Endothelial cell of hepatic sinusoid (primary cell): ENCODE data around the gene WIPF2.

ENCODE experiments used
- in situ Hi-C: cut with HindIII; loops from 2 replicates; pipeline ENCODE4 v1.10.0; 2017; ENCODE audit warnings: low sequenced_read_pairs

WIPF2 gene

DNA sequence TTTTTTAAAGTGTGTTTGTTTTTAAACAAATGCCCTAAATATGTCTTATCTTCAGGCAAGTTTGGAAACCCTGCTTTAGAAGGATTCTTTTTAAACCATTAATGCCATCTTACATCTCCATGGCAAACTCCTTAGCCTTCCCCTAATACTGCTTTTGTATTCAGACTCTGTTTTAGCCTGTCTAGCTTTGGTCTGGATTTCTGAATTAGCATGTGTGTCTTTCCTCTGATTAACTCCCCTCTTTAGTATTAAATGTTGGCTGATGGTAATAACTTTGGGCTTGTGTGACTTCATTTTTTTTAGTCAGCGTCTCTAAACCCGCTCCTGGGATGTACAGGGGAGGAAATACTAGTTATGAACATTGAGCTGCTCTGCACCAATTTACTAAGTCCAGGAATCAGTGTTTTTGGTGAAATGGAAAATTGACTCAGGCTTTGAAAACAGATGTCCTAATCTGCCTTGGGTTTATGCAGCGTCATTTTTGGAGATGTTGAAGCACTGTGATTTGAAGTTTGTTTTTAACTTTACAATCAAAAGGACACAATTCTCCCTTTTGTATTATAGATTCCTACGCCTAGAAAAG, 22.2 kb downstream of the WIPF2 start:
- in situ Hi-C loops: loop anchor here (5.0 kb wide), 1 partner anchor 49 kb away; no protein-coding TSS in a partner anchor

DNA sequence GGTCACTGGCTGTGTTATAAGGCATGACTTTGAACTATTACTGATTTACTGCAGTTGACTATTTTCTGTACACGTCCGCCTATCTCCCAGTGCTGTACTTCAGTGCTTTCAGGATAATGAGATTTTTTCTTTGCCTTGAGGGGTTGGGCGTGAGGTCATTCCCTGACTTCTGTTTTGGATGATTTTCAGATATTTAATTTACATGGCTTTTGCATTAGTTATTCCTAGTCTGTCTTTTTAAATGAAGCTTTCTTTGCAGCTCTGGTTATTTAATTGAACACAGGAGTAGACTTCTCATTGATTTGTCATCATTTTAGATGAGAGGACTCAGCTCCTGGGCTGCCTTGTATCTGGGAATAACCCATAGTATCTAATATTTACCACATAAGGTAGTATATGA, 23.7 kb downstream of the WIPF2 start:
- in situ Hi-C loops: loop anchor here (5.0 kb wide), 1 partner anchor 50 kb away; no protein-coding TSS in a partner anchor

DNA sequence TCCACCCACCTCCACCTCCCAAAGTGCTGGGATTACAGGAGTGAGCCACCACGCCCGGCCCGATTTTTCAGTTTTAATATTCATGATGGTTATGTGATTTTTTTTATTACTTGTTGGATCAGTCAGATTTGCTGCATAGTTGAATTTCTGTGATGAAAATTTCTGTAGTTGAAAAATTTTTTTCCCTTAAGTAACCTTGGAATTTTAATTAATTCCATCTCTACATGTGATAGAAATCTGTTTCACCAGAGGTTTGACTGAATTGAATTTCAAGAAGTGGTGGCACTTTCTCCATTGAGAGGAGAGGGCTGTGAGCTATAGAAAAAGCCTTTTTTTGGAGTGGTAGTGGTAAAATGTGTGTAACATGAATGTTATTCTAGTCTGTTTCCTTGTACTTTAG, 24.7 kb downstream of the WIPF2 start:
- in situ Hi-C loops: loop anchor here (5.0 kb wide), 1 partner anchor 51 kb away; no protein-coding TSS in a partner anchor

DNA sequence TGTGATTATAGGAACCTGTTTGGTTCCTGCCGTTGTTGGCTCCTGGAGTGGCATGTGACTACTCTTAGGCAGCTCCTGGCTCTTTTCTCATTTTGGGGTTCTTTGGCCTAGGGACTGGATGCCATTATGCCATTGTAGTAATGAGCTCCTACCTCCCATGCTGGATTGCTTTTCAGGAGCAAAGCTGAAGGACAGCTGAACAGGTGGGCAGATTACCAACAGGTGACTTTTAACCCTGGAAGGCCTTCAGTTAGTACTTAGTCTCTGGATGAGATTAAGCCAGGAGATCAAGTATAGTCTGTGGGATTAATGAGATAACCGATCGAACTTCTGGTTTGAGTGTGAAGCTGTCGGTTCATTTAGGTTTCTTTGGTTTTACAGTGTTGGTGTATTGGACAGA, 25.2 kb downstream of the WIPF2 start:
- in situ Hi-C loops: loop anchor here (5.0 kb wide), 1 partner anchor 52 kb away; no protein-coding TSS in a partner anchor

DNA sequence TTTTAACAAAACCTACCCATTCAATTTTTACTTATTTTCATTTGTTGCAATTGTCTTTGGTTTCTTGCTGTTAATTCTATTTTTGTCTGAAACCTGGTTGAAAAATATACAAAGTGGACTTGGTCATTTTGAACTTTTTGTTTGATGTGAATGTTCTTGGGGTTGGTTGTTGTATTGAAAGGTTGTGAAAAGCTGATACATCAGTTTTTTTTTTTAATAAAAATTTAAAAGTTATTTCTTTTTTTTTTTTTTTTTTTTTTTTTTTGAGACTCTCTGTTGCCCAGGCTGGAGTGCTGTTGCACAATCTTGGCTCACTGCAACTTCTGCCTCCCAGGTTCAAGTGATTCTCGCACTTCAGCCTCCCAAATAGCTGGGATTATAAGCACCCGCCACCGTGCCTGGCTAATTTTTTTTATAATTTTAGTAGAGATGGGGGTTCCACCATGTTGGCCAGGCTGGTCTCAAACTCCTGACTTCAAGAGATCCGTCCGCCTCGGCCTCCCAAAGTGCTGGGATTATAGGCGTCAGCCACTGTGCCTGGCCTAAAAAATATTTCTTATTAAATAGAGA, 28.9 kb downstream of the WIPF2 start:
- in situ Hi-C loops: no loop called here

DNA sequence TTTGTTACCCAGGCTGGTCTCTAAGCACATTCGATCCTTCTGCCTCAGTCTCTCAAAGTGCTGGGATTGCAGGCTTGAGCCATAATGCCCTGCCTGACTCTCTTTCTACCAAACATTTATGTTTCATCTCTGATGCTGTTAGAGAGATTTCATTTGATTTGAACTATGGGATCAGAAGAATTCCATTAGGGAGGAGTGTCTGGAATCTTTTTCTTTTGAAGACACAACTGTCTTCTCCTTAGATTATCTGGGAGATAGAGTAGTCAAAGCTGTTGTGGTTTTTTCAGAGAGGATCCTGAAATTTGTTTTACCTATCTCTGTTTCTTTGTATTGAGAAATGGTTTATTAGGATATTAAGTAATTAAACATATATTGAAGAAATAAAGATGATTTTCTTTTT, 29.4 kb downstream of the WIPF2 start:
- in situ Hi-C loops: no loop called here

DNA sequence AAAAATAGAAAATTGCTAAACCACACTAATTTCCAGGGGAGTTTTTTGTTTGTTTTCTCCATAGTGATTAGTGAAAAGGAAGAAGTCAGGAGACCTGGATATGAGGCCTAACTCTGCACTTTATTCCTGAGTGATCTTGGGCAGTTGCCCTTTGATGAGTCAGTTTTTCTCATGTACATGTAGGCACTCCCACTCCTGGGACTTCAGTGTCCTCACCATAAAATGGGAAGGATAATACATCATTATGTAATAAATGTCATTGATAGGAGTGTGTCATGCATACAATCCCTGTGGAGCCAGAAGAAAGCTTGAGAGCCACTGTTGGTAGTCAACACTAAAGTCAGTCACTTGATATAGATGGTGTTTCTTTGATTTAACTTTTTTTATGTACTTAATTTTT, 32.5 kb downstream of the WIPF2 start:
- in situ Hi-C loops: no loop called here

DNA sequence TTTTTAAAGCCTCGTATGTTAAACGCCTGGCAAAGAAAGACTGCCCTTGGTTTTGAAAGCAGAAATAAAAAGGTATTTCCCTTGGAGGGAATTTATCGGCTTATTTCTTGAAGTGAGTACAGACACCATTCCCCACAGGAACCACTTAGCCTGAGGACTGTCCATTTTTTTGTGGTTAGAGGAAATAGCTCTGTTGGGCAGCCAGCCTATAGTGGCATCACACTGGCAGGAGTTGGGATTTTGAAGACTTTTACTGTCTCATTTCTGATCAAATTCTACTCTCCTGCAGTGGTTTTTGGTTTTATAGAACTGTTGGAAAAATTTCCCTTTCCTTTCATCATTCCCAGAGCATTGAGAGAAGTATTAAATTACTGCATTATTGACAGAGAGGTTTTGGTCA, 34.5 kb downstream of the WIPF2 start:
- in situ Hi-C loops: no loop called here

DNA sequence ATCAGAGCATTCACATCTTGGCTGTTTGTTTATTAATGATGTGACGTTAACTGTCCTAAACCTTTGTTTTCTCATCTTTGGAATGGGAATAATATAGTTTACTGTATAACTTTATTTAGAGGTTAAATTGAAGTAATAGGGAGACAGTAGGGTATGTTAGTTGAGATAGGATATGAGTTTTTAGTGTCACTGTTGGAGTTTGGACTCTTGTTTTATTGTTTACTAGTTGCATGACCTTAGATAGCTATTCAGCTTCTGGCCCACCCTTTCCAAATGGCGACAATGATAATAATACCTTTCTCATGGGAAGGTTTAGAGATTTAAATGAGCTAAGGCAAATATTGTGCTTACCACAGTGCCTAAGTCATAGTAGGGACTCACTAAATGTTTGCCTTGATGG, 40.4 kb downstream of the WIPF2 start:
- in situ Hi-C loops: no loop called here

DNA sequence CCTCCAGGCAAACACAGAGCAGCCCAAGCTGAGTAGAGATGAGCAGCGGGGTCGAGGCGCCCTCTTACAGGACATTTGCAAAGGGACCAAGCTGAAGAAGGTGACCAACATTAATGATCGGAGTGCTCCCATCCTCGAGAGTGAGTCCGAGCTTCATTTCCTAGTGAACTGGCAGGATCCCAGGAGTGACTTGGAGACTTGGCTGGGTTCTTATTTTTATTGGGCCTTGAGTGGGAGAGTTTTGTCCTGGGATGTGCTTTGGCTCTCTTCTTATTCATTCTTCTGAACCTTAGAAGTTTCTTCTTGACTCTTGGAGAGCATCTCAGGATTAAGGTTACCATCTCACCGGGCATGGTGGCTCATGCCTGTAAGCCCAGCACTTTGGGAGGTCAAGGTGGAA, 41.4 kb downstream of the WIPF2 start:
- in situ Hi-C loops: no loop called here

DNA sequence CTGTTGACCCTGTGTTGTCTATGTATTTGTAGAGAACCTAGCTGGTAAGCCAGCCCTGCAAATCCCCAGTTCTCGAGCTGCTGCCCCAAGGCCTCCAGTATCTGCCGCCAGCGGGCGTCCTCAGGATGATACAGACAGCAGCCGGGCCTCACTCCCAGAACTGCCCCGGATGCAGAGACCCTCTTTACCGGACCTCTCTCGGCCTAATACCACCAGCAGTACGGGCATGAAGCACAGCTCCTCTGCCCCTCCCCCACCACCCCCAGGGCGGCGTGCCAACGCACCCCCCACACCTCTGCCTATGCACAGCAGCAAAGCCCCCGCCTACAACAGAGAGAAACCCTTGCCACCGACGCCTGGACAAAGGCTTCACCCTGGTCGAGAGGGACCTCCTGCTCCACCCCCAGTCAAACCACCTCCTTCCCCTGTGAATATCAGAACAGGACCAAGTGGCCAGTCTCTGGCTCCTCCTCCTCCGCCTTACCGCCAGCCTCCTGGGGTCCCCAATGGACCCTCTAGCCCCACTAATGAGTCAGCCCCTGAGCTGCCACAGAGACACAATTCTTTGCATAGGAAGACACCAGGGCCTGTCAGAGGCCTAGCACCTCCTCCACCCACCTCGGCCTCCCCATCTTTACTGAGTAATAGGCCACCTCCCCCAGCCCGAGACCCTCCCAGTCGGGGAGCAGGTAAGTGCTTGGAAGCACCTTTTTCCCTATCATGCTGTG, 45.5 kb downstream of the WIPF2 start:
- in situ Hi-C loops: loop anchor here (5.0 kb wide), 1 partner anchor 53 kb away; no protein-coding TSS in a partner anchor

DNA sequence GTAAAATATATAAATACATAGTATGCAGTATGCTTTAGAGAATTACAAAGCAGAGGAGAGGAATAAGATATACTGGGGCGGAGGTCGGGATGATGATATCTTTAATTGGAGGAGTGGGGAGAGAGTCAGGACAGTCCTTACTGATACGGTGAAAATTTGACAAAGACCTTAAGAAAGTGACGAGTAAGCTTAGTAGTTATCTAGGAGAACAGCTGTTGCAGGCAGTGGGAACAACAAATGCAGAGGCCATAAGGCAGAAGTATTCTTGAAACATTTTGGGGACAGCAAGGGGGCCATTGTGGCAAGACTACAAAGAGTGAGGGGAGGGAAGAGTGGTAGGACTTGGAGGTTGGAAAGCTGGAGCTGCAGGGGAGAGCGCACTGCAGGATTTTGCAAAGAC, 46.2 kb downstream of the WIPF2 start:
- in situ Hi-C loops: loop anchor here (5.0 kb wide), 1 partner anchor 52 kb away; no protein-coding TSS in a partner anchor

DNA sequence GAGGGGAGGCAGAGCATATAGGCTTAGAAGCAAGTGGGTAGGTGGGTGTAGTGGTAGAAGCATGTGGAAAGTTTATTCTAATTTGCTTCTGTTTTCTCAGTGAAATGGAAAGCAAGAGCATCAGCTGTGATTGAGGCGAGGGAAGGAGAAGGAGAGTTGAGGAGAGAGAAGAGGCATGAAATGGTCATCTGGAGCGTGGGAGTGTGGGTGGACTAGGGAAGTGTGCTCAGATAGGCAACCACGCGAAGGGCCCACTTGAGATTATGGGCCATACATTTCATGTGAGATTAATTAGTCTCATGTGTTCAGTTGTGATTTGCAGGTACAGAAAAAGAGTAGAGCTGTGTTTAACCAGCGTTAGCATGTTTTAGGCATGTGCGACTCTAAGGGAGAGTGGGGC, 47.8 kb downstream of the WIPF2 start:
- in situ Hi-C loops: loop anchor here (5.0 kb wide), 1 partner anchor 50 kb away; no protein-coding TSS in a partner anchor

DNA sequence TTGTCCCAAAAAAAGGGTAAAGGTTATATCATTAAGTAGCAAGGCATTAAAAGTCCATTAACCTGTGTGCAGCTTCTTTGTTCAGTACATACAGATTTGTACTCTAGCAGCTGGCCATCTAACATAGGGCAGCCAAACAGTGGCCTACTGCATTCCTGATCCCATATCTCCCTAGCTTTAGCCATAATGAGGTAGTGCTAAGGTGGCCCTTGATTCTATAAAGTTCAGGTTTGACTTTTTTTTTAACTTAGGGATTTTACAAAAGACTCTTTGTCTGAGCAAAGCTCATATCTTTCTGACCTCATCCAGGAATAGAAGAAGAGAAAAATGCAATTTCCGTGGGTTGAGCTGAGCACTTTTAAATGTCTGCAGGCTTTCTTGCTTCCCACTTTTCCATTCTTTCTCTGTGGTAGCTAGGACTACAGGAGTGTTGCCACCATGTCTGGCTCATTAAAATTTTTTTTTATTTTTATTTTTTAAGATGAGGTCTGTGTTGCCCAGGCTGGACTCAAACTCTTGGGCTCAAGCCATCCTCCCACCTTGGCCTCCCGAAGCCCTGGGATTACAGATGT, 49.1 kb downstream of the WIPF2 start:
- in situ Hi-C loops: loop anchor here (5.0 kb wide), 1 partner anchor 49 kb away; no protein-coding TSS in a partner anchor

DNA sequence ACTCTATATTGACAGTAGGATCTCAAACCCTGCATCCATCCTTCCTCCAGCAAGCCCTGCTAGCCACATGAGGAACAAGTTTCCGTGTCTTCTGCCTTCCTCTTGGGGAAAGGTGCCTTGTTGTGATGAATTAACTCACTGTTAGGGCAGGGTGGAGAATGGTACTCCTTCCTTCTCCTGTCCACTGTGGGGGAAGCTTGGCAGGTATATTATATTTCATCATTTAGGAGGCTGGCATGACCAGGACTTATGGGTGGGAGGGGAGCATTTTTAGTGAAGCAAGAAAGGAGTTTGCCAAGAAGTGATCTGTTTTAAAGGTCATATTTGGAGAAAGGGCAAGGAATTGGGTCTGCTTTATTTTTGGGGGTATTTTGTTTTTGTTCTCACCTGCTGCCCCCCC, 59.3 kb downstream of the WIPF2 start:
- in situ Hi-C loops: no loop called here

DNA sequence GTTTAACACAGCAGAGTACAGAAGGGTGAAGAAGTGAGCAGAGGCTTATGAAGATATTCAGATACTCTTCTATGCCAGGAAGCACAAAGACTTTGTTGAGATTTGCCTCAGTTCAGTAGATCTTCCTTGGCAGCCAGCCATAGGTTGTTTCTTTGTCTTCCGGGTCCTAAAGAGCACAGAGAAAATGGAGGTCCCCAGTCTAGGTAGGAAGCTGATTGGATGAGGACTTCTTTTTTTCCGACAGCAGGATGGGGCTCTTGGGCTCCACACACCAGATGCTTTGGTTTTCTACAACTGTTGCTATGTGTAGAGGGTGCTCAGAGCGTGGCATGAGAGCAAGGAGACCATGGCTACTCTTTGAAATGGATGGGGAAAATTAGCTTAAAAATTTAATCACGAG, 60.3 kb downstream of the WIPF2 start:
- in situ Hi-C loops: no loop called here

DNA sequence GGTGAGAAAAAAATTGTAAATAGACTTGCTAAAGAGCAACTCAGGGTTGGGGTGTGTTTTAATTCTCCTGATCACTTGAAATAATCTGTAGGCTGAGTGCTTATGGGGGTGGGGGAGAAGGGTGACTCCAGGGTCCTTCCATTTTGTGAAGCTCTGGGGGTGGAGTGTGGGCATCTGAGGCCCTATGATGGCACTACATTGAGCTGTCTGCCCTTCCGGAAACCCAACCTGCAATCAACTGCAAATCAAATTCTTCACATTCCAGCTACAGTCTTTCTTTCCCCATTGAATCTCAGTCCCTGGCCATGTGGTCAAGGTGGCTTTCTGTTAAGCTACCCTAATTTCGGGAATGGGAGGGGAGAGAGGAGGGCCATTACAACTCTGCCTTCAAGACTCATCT, 62.6 kb downstream of the WIPF2 start:
- in situ Hi-C loops: no loop called here

DNA sequence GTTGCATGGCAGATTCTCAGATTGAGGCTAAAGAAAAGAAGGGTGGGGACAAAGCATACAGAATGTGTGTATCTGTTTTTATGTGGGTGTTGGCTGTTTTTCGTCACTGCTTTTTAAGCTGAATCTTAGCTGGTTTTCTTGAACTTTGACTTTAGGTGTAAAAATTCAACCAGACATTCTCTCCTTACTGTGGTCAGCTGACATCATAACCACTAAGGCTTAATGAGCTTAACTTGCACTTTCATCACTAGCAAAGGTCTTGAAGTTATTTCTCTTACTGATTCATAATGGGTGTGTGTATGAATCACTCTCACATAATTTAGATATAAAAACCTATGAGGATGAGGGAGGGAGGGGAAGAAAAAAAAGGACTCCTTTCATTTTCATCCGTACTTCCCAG, 64.6 kb downstream of the WIPF2 start:
- in situ Hi-C loops: no loop called here

DNA sequence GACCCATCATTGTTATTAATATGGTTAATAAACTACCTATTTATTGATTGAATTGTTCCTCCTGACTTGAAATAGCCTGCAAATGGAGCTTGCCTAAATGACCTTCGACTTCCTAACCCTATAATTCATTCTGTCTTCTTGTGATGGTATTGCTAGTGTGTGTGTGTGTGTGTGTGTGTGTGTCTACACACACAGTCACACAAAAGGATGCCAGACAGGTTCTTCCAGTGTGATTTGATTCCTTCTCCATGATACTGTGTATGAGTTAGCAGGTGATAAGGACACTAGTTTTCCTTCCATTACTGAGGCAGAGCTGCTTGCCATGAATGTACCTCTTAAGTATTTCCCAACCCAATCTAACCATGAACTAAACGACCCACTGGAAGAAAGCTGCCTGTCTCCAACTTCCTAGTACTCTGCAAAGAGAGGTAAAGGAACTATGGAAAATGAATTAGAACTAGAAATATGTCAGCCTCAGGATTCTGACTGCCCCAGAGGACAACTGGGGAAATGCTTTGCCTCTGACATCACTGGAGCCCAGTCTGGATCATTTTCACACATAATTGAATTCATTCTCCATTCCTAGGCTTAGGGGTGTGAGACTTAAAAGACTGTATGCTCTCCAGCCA, 65.1 kb downstream of the WIPF2 start:
- in situ Hi-C loops: no loop called here

DNA sequence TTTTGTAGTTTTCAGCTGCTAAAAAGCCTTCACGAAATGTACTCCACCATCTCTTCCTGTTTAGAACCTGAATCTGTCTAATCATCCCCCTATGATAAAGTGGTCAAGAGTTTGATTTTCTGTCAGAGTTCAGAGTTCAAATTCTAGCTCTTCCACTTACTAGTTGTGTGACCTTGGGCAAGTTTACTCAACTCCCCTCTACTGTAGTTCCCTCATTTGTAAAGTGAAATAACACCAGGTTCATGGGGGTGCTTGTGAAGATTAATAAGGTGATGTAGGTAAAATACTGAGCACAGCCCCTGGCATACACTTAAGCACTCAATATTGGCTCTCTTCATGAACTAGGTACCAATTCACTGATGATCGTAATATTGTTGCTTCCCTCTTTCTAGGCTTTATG, 67.4 kb downstream of the WIPF2 start:
- in situ Hi-C loops: no loop called here

DNA sequence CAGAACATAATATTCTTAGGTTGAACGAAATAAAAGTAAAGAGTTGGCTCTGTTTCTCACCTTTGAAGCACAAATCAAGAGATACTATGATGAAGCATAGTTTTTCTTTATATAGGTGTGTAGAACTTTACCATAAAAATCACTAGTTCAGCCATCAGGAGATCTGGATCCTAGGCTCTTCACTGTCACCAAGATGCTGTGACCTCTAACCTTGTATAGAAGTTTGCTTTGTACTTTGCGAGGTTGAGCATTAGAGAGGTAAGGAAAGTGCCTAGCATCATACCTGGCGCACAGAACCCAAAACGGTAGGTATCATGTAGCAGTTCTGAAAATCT, 68.0 kb downstream of the WIPF2 start:
- in situ Hi-C loops: no loop called here
